Astrocyte (in vitro differentiated cells and primary cell): ENCODE results near the gene PMM2.

Experiments used
- CTCF ChIP-seq: IDR thresholded peaks from 2 replicates; pipeline ENCODE4 v1.5.1; 2011; ENCODE audit warnings: low read depth, mild to moderate bottlenecking, inconsistent platforms, low read length, moderate library complexity; ENCODE audit not compliant: insufficient read depth
- EZH2 ChIP-seq: IDR thresholded peaks from 2 replicates; pipeline ENCODE4 v1.6.1; 2012; ENCODE audit warnings: mild to moderate bottlenecking, low read length, inconsistent platforms; ENCODE audit not compliant: insufficient read depth

GRCh38 chr16:8806272-8806983 is 8.8 kb downstream of the PMM2 start:
- no peak for TF ChIP-seq EZH2
- no peak for TF ChIP-seq CTCF
